K562 (cell line): ENCODE measurements around the gene TUT1. TPM values are rescaled to one million over a fixed set of nuclear protein-coding genes. Genes with fewer than 3 reads are reported as not detected.

Source experiments
- ATAC-seq: fragments of 200-7000 bp; cut with Tn5 transposase; 3 replicates; pipeline ENCODE4 v1.9.1; 2020; ENCODE audit warnings: moderate library complexity
- BruUV-seq: library from RNA; stranded (reverse); fragments of 400-500 nt; replicated peaks from 2 replicates; lab custom pipeline; 2021; lab: Mats Ljungman, UMichigan
- CTCF ChIA-PET: fragments of 300-600 bp; formaldehyde crosslinking; extraction: SDS; loops from one replicate; lab custom pipeline; 2021; ENCODE audit warnings: low intra/inter-chr PET ratio; lab: Yijun Ruan, JAX
- POLR2A ChIA-PET: fragments of 300-600, 350-650 bp; sonication (Branson Sonifier 250); formaldehyde crosslinking; extraction: SDS; loops from one replicate; lab custom pipeline; 2021; ENCODE audit warnings: antibody characterized with exemption, inconsistent platforms; lab: Yijun Ruan, JAX
- DNase-seq, 4 experiments: peaks; one replicate each; pipeline versions ENCODE4 v3.0.0 to v3.0.0-alpha.2; 2011 to 2018; ENCODE audit warnings: low spot score in 3 of 4, mixed read lengths in 3 of 4; ENCODE audit errors: extremely low read depth in 1 of 4
- FAIRE-seq: peaks from 2 replicates; lab custom pipeline; 2011; peaks lifted over from hg19 to GRCh38; lab: Jason Lieb, UNC
- H2AFZ ChIP-seq: 2 replicates; pipeline ENCODE4 v1.6.0; 2011; ENCODE audit warnings: low read depth, low read length, control low read depth, inconsistent platforms
- H3K27ac ChIP-seq: fragments of 200-600 bp; 3 replicates; pipeline ENCODE4 v1.8.0; 2011; ENCODE audit warnings: low read depth, mild to moderate bottlenecking, control low read depth, inconsistent platforms, low read length, moderate library complexity, mixed read lengths; ENCODE audit errors: extremely low read depth
- H3K27me3 ChIP-seq, 2 experiments: fragments of 300-600 bp in 1 of 2; 2 replicates in 1 of 2; 3 replicates in 1 of 2; pipeline versions ENCODE4 v1.6.0 to v1.8.0; 2011; ENCODE audit warnings: inconsistent platforms in 2 of 2, low read length in 2 of 2, mild to moderate bottlenecking in 1 of 2, mixed read lengths in 1 of 2, moderate library complexity in 1 of 2; ENCODE audit not compliant: control insufficient read depth in 2 of 2, insufficient read depth in 2 of 2
- H3K36me3 ChIP-seq: fragments of 300-600 bp; 3 replicates; pipeline ENCODE4 v1.8.0; 2011; ENCODE audit warnings: mild to moderate bottlenecking, low read length, inconsistent platforms; ENCODE audit not compliant: control insufficient read depth, insufficient read depth
- H3K4me1 ChIP-seq, 2 experiments: fragments of 200-600 bp in 1 of 2; replicated peaks in 1 of 2; 2 replicates in 1 of 2; 3 replicates in 1 of 2; pipeline versions ENCODE4 v1.5.1 to v1.8.0; 2011; ENCODE audit warnings: inconsistent platforms in 2 of 2, low read length in 2 of 2, mild to moderate bottlenecking in 1 of 2, mixed read lengths in 1 of 2, moderate library complexity in 1 of 2; ENCODE audit not compliant: control insufficient read depth in 2 of 2, insufficient read depth in 2 of 2
- H3K4me2 ChIP-seq: 2 replicates; pipeline ENCODE4 v1.6.1; 2011; ENCODE audit warnings: low read length, control low read depth, inconsistent platforms, mixed read lengths; ENCODE audit not compliant: insufficient read depth
- H3K4me3 ChIP-seq: fragments of 200-600 bp; sonication (generic), shearing (Covaris generic); 2 replicates; pipeline ENCODE4 v1.5.1; 2016; ENCODE audit warnings: control low read depth, inconsistent platforms
- H3K79me2 ChIP-seq: fragments of 200-600 bp; 3 replicates; pipeline ENCODE4 v1.8.0; 2011; ENCODE audit warnings: low read length, inconsistent platforms; ENCODE audit not compliant: control insufficient read depth, insufficient read depth
- H3K9ac ChIP-seq, 2 experiments: 2 replicates each; pipeline versions ENCODE4 v1.6.0 to v1.6.1; 2011; ENCODE audit warnings: low read depth in 2 of 2, low read length in 2 of 2, control low read depth in 1 of 2, inconsistent platforms in 1 of 2, mild to moderate bottlenecking in 1 of 2, mixed read lengths in 1 of 2; ENCODE audit not compliant: insufficient read depth in 1 of 2
- H3K9me1 ChIP-seq: one replicate; pipeline ENCODE4 v1.6.0; 2011; ENCODE audit warnings: inconsistent platforms, mild to moderate bottlenecking, low read length, moderate library complexity; ENCODE audit not compliant: control insufficient read depth, insufficient read depth
- H3K9me3 ChIP-seq: replicated peaks from 2 replicates; pipeline ENCODE4 v1.5.1; 2011; ENCODE audit warnings: low read depth, low read length, inconsistent platforms; ENCODE audit not compliant: control insufficient read depth, insufficient read depth
- H4K20me1 ChIP-seq: replicated peaks from 2 replicates; pipeline ENCODE4 v1.6.1; 2011; ENCODE audit warnings: low read length, inconsistent platforms, mixed read lengths; ENCODE audit not compliant: control insufficient read depth, insufficient read depth
- CEBPG ChIP-seq, 3 experiments: fragments of 200-800 bp in 1 of 3; sonication (Bioruptor generic) in 1 of 3; sonication (generic) in 1 of 3; formaldehyde crosslinking in 1 of 3; IDR thresholded peaks in 2 of 3; conservative IDR thresholded peaks in 1 of 3; 2 replicates each; pipeline versions ENCODE4 v1.6.1 to v1.8.0; 2016 to 2022; ENCODE audit warnings: missing compliant biosample characterization in 2 of 3, missing genetic modification characterization in 2 of 3, mild to moderate bottlenecking in 1 of 3, missing genetic modification reagents in 1 of 3
- DPF2 ChIP-seq: fragments of 450-650 bp; IDR thresholded peaks from 2 replicates; pipeline ENCODE4 v1.6.1; 2016
- GATA2 ChIP-seq: sonication (generic); formaldehyde crosslinking; IDR thresholded peaks from 2 replicates; pipeline ENCODE4 v1.4.0; 2020; ENCODE audit warnings: mild to moderate bottlenecking, missing genetic modification reagents
- HDGF ChIP-seq: fragments of 450-650 bp; IDR thresholded peaks from 2 replicates; pipeline ENCODE4 v1.6.1; 2016
- SMARCA4 ChIP-seq: fragments of 450-650 bp; IDR thresholded peaks from 2 replicates; pipeline ENCODE4 v1.6.1; 2016
- ZBTB2 ChIP-seq: fragments of 450-650 bp; IDR thresholded peaks from 2 replicates; pipeline ENCODE4 v1.6.1; 2016; ENCODE audit warnings: antibody characterized with exemption
- WGBS: fragments of 100-300 bp; shearing (Covaris generic); methylation state at CpG from one replicate; pipeline ENCODE4 v1.1.6; 2016; ENCODE audit warnings: low coverage, mixed read lengths; ENCODE audit not compliant: insufficient coverage; ENCODE audit errors: missing lambda C conversion rate; 5-methylcytosine and 5-hydroxymethylcytosine counted together
- in situ Hi-C: fragments of 300-500 bp; cut with MboI; formaldehyde crosslinking; loops from 4 replicates; pipeline ENCODE4 v1.15.0; 2018; ENCODE audit warnings: inconsistent platforms, mixed read lengths
- intact Hi-C: fragments of 100-400 bp; cut with micrococcal nuclease; formaldehyde crosslinking; loops from 2 replicates; pipeline ENCODE4 v1.14.2; 2022
- polyA plus RNA-seq, 8 experiments: library from polyadenylated mRNA; depleted of rRNA in 4 of 8; stranded (reverse) in 5 of 8; unstranded in 3 of 8; fragments of >200 nt; fragmentation: Nextera tagmentation in 2 of 8; fragmentation: Illumina TruSeq in 1 of 8; extraction: Ambion mirVana in 2 of 8; extraction: Trizol in 1 of 8; gene quantifications; 2 replicates each; pipeline versions ENCODE4 v1.2.1 to v1.2.3, GENCODE V29; 2011 to 2014; ENCODE audit warnings: inconsistent platforms in 1 of 8, missing spikeins in 1 of 8
- total RNA-seq, 7 experiments: library from RNA; depleted of rRNA in 6 of 7; stranded (reverse); fragments of >200 nt in 6 of 7; fragmentation: Illumina TruSeq in 2 of 7; extraction: Trizol in 2 of 7; gene quantifications; 2 replicates each; pipeline versions ENCODE4 v1.2.1 to v1.2.3, GENCODE V29; 2011 to 2021; ENCODE audit warnings: low replicate concordance in 1 of 7

Gene TUT1
- total and polyA plus RNA-seq, 9 of the 15 experiments (the other 6 are each of a cell fraction or from before 2014, with no cell fraction given) = 0.66 to 44.3 (median 15.7) TPM

- 93% methylated on average over 6 of the region's 7 CpGs for WGBS
- FAIRE-seq = no peak
- Histone ChIP-seq H3K79me2 (peaks cover 20% of the 10 kb centered on the region), H3K27ac (peak overlapping the region; percentile 84), H4K20me1 (no peaks in the 10 kb centered on the region), H3K9ac (peak overlapping the region; percentile 33 to 85; a peak in 3 of 4 replicates), H3K27me3 (no peaks in the 10 kb centered on the region), H3K9me3 (no peaks in the 10 kb centered on the region), H3K9me1 (no peaks in the 10 kb centered on the region), H3K36me3 (peaks cover 34% of the 10 kb centered on the region), H3K4me3 (no peak overlapping the region), H3K4me2 (peak overlapping the region; percentile 93; the same call in 1 of the 2 replicates), H3K4me1 (peaks cover 12% of the 10 kb centered on the region in 2 experiments; a peak in 4 of 5 replicates), H2AFZ (peak overlapping the region; percentile 79)
- 0 out of 2 replicates have a peak, but pooled peaks have one; percentile 35 for TF ChIP-seq GATA2 (CRISPR knock-in tag)
- 0 out of 2 replicates have a peak, but pooled peaks have one; percentile 7 for TF ChIP-seq ZBTB2
- no peak for TF ChIP-seq HDGF
- TF ChIP-seq SMARCA4 = 0 out of 2 replicates have a peak, but pooled peaks have one; percentile 4
- TF ChIP-seq DPF2 = 0 out of 2 replicates have a peak, but pooled peaks have one; percentile 1
- TF ChIP-seq CEBPG (CRISPR knock-in tag; IDR thresholded peaks at IDR 0.05) = no peak
- TF ChIP-seq CEBPG (tag; conservative IDR thresholded peaks at IDR 0.05 in 1 of 2, IDR thresholded peaks at IDR 0.05 in 1 of 2) = peak in 1 of 2 experiments; percentile 21; a peak in 1 of 4 replicates
- DNase-seq = no peak
- no peak for ATAC-seq
- POLR2A ChIA-PET = interaction anchor here (0.6 to 2.6 kb wide), 10 partner anchors 13 to 233 kb away, joined by 3 to 24 read pairs (median 5); partner anchors contain the start of genes C11orf98, CSKMT, GANAB and MTA2
- CTCF ChIA-PET = interaction anchor here (1.6 kb wide), 1 partner anchor 10 kb away, joined by 14 read pairs; the partner anchor contains the start of gene EML3
- in situ Hi-C loops (loop anchor here (10.0 kb wide), 1 partner anchor 1198 kb away; the partner anchor contains the start of gene CPSF7), intact Hi-C loops (loop anchor here (1.0 kb wide), 1 partner anchor 105 kb away; the partner anchor contains the start of gene HNRNPUL2)
- BruUV-seq = no TSS peak
Observed at GRCh38 chr11:62622476-62623089, 31.3 kb upstream of the TUT1 start.
